Ramos (cell line): Measurements from ENCODE around the gene UBE2E3.
"Not testable (repeated sequence)": the region's sequence is repeated elsewhere in the genome, so short reads cannot be mapped to it uniquely, and the experiment has no call there.

ENCODE experiments used
- in situ Hi-C: fragments of 300-500 bp; cut with MboI; formaldehyde crosslinking; loops from one replicate; pipeline ENCODE4 v1.14.3; 2022; ENCODE audit warnings: low sequenced_read_pairs; ENCODE audit not compliant: unreplicated experiment

The UBE2E3 gene

DNA sequence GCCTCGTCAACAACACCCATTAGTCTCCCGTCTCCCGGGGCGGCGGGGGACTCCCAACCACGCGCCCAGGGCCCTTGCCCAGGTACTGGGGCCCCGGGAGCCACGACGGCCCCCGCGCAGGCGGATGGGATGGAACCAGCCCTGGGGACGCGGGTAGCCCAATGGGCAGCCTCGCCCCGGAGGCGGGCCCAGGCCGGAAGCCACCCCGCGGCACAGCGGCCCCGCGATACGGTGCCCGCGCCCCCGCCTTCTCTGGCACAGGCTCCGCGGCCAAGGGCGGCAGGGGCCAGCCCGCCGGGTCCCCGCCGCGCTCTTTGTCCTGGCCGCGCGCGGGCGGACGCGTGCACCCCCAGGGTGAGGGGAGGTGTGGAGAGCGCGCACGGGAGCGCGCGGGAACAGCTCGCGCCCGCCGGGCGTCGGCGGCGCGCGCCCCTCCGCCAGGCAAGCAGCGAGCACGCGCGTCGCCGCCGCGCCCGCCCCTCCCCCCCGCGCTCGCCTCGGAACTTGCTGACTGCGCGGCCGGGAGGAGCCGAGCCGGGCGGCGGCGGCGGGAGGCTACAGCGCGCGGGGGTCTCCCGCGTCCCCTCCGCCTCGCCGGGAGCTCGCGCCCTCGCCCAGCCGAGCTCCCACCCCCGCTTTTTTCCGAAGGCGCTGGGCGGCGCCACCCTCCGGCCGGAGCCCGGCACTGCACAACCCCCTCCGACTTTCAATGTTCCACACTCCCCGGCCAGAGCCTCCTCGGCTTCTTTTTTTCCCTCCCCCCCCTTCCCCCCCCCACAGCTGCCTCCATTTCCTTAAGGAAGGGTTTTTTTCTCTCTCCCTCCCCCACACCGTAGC, at the start of gene UBE2E3:
Gene UBE2E3 (plus strand): TSS at position 500 of the 837 bp plus-strand sequence. CDS start 1,438 bp downstream, outside the sequence.
- in situ Hi-C loops: no loop called here

DNA sequence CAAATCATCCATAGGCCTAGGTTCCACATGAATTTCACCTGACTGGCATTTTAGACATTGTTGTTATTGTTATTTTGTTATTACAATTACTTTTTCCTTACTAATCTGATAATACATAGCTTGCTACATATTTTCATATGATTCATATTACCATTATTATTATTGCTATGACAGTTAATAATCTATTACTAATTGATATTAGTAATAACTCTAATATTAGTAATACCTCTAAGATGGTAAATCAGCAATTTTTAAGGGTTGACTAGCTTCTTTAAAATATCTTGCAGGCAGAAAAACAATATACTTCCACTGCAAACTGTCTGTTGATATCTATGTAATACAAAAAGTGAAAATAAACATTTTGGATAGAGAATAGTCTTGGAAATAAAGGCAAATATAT, 48.6 kb upstream of the UBE2E3 start:
- in situ Hi-C loops: no loop called here

DNA sequence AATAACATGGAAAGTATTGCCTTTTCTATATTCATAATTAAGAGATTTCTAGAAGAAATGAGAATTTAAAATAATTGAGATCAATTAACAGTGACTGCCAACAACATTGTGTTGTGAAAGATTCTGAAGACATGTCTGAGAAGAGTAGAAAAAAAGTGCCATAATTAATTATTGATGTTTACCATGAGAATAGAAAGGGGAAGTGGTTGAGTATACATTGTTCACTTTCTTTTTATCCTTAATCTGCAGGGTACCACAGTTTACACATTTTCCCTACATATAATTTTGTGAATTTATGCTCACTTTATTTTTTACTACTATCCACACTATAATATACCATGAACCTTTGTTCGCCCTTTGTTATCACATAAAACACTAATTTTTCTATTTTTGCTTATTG, 47.1 kb upstream of the UBE2E3 start:
- in situ Hi-C loops: no loop called here

GRCh38 chr2:180934911-180935310, 45.5 kb upstream of the UBE2E3 start:
- in situ Hi-C loops: no loop called here

GRCh38 chr2:180937480-180937879, 42.9 kb upstream of the UBE2E3 start:
- in situ Hi-C loops: not testable (repeated sequence)

DNA sequence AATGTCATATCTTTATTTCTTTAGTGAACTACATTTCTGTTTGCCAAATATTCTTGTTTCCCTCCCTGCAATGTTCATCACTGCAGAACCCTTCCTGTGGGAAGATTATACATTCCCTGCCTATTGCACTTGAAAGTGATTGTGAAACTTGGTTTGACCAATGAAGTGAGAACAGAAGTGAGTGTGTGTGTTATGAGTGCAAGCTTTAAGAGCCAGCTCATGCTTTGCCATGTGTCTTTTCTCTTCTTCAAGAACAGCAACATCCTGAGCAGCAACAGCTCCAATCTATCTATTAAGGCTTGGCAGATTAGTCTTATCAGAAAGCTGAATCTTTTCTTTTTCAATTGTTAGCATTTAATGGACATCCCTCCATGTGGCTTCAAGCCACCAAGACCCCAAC, 42.0 kb upstream of the UBE2E3 start:
- in situ Hi-C loops: no loop called here

- in situ Hi-C loops: no loop called here
Measured at GRCh38 chr2:180943275-180943674, 37.1 kb upstream of the UBE2E3 start.

DNA sequence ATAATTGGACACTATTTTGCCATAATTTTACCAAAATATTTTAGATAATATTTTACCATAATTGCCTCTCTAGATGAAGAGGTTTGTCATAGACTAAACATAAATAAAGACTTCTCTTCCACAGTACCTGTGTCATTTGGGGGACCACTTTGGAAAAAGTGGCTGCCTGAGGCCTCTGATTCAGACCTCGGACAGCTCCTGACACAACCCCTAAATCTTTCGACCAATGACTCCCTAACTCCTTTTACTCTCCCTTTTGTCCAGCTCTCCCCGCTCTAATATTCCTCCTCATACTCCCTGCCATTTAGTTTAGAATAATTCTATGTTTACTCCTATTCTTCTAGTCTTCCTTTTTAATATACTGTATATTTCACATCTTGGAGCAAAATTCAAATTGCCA, 36.0 kb upstream of the UBE2E3 start:
- in situ Hi-C loops: no loop called here

GRCh38 chr2:180947208-180947689, 33.2 kb upstream of the UBE2E3 start:
- in situ Hi-C loops: no loop called here

DNA sequence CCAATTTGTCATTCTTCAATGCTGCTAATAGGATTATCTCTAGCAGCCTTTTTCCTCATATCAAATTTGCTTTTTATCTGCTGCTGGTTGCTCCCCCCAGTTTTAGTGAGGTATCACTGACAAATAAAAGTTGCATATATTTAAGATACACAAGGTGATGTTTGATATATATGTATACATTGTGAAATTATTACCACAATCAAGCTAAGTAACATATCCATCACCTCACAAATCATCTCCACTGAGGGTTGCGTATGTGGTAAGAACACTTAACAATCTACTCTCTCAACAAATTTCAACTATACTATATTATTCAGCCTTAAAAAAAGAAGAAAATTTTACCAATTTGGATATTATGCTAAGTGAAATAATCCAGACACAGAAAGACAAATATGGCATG, 30.5 kb upstream of the UBE2E3 start:
- in situ Hi-C loops: no loop called here

GRCh38 chr2:180952082-180952481, 28.3 kb upstream of the UBE2E3 start:
- in situ Hi-C loops: no loop called here

GRCh38 chr2:180952731-180953336, 27.6 kb upstream of the UBE2E3 start:
- in situ Hi-C loops: no loop called here

DNA sequence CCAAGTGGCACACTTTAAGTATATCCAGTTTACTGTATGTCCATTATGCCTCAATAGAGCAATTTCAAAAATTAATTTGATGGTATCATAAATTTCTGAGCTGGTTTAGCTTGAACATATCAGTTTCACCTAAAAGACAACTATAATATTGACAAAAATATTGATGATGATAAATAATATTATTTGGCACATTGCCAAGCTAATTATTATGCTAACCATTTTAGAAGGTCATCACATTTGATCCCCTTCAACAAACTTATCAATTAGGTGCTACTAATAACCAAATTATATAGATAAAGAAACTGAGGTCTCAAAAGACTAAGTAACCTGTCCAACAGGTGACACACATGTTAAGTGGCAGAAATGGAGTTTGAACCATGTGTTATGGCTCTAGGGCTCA, 26.9 kb upstream of the UBE2E3 start:
- in situ Hi-C loops: no loop called here

DNA sequence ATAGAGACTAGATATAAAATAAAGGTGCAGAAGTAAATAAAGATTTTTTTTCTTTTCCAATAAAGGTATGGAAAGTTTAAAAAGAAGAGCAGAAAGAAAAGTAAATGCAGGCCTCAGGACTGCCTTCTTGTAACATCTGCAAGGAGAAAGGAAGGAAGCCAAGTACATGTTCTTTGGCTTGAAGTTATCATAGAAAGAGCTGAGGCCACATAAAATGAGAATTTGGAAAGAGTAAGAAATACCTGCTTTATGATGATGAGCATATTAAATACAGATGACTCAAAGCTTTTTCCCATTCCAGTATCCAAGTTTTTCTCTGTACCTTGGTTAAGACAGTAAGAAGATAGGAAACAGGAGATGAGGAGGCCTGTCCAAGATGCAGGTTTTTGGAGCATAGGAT, 25.3 kb upstream of the UBE2E3 start:
- in situ Hi-C loops: no loop called here

DNA sequence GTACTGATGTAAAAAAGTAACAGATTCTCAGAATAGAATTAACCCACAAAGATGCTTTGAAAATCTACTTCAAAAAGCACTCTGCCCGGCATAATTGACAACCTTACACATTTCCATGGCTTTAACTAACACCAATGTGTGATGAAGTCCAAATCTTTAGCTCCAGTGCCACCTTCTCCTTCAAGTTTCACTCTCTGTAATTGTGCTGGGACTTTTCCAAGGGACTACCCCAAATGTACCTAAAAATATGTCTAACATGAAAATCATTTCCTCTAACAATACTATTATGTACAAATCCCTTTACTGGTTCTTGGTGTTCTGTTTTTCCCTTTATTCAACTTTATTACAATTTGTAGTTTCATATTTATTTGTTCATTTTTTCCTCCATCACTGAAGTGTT, 20.6 kb upstream of the UBE2E3 start:
- in situ Hi-C loops: no loop called here

DNA sequence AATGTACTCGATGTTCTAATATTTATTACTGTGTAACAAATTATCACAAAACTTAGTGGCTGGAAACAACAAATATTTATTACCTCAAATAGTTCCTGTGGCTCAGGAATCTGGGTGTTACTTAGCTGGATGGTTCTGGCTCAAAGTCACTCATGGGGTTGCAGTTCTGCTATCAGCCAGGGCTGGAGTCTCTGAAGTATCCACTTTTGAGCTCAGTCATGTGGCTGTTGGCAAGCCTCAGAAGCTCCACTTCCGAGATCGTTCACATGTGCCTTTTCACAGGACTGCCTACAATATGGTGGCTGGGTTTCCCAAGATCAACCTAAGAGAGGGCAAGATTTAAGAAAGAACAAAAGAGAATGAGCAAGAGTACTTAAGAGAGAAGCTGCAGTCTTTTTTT, 19.4 kb upstream of the UBE2E3 start:
- in situ Hi-C loops: no loop called here

- in situ Hi-C loops: no loop called here
Measured at GRCh38 chr2:180962727-180963314, 17.6 kb upstream of the UBE2E3 start.

DNA sequence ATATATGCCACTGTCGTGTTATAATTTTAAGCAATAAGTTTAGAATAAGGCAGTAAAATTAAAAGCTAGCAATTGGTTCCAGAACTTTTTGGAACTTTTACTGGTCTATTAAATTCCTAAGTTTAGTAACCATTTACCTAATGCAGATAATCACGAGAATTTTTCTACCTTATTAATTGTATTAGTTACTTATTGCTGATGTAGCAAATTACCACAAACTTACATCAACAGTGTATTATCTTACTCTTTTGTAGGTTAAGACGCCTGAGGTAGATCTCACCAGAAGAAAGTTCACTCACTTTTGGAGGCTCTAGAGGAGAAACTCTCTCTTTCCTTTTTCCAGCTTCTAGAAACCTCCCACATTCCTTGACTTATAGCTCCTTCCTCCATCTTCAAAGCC, 14.0 kb upstream of the UBE2E3 start:
- in situ Hi-C loops: no loop called here

DNA sequence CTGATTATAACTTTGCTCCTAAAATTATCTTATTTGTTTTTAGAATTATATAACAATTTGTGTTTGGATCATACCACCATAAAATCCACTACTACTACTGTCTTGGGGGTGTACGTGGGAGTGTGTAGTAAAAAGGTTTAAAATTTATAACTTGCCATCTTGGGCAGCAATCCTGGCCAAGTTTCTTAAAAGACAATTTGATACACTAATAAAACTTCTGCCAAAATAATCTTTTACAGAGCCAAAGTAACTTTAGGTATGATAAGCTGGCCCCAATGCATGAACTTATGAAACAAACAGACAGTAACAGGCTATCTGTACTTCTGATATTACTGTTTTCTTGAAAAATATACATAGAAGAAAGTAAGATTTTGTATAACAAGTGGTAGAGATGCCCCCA, 11.3 kb upstream of the UBE2E3 start:
- in situ Hi-C loops: no loop called here

- in situ Hi-C loops: no loop called here
Measured at GRCh38 chr2:180970016-180970415, 10.4 kb upstream of the UBE2E3 start.

GRCh38 chr2:180971811-180972210, 8.6 kb upstream of the UBE2E3 start:
- in situ Hi-C loops: no loop called here
